Stomach (tissue), 9 donors: Measurements from ENCODE around the gene NR2F1. TPM values are rescaled to one million over a fixed set of nuclear protein-coding genes. Genes with fewer than 3 reads are reported as not detected.

Experiments used
- DNase-seq, 2 donors: peaks; one replicate each; pipeline versions ENCODE4 v3.0.0 to v3.0.0-alpha.2; 2013 to 2019
- H3K27ac ChIP-seq, 5 donors: fragments of 200-600 bp in 4 of 5; sonication (generic) in 4 of 5; one replicate each; pipeline ENCODE4 v1.5.1; 2013 to 2019; ENCODE audit warnings: mild to moderate bottlenecking in 1 of 5, moderate library complexity in 1 of 5
- H3K27me3 ChIP-seq, 3 donors: fragments of 200-600 bp; sonication (generic); one replicate each; pipeline ENCODE4 v1.5.1; 2017 to 2019; ENCODE audit warnings: mixed run types in 1 of 3
- H3K36me3 ChIP-seq, 4 donors: fragments of 200-600 bp; sonication (generic); 1 replicate in 3 of 4; 2 replicates in 1 of 4; pipeline ENCODE4 v1.5.1; 2016 to 2019
- H3K4me1 ChIP-seq, 4 donors: fragments of 200-600 bp; sonication (generic); one replicate each; pipeline ENCODE4 v1.5.1; 2016 to 2019
- H3K4me3 ChIP-seq, 4 donors: fragments of 200-600 bp; sonication (generic) in 3 of 4; one replicate each; pipeline ENCODE4 v1.5.1; 2016 to 2019; ENCODE audit warnings: mild to moderate bottlenecking in 1 of 4
- H3K9me3 ChIP-seq, 4 donors: fragments of 200-600 bp; sonication (generic); one replicate each; pipeline ENCODE4 v1.5.1; 2016 to 2019
- CTCF ChIP-seq, 7 experiments: fragments of 450-650 bp in 4 of 7; fragments of 200-600 bp in 3 of 7; sonication (generic) in 3 of 7; IDR thresholded peaks; one replicate each; pipeline ENCODE4 v1.5.1; 2016 to 2019; ENCODE audit warnings: antibody characterized with exemption in 7 of 7, control low read depth in 2 of 7, mild to moderate bottlenecking in 1 of 7
- EP300 ChIP-seq: sonication (generic); formaldehyde crosslinking; IDR thresholded peaks from one replicate; pipeline ENCODE4 v1.6.1; 2017; ENCODE audit warnings: antibody characterized with exemption
- POLR2A ChIP-seq, 4 donors: fragments of 450-650 bp; IDR thresholded peaks; one replicate each; pipeline ENCODE4 v1.6.1; 2016; ENCODE audit warnings: antibody characterized with exemption in 4 of 4, control low read depth in 2 of 4, mild to moderate bottlenecking in 1 of 4, moderate library complexity in 1 of 4
- POLR2AphosphoS5 ChIP-seq, 3 donors: sonication (generic); formaldehyde crosslinking; IDR thresholded peaks; one replicate each; pipeline ENCODE4 v1.6.1; 2016; ENCODE audit warnings: antibody characterized with exemption in 3 of 3
- WGBS, 5 donors: extraction: QIAGEN DNeasy Blood & Tissue Kit in 3 of 5; methylation state at CpG; one replicate each; pipeline versions ENCODE4 v1.1.5 to v1.1.7; 2013 to 2018; 5-methylcytosine and 5-hydroxymethylcytosine counted together
- intact Hi-C: fragments of 100-400 bp; cut with DNase I; formaldehyde crosslinking; loops from one replicate; pipeline ENCODE4 v1.15.1; 2023; ENCODE audit warnings: low total_unique reads
- polyA plus RNA-seq, 3 donors: library from polyadenylated mRNA; stranded (reverse); fragments of 200-250 nt; gene quantifications; one replicate each; pipeline ENCODE4 v1.2.3, GENCODE V29; 2013
- total RNA-seq, 5 donors: library from RNA; depleted of rRNA; stranded (reverse); fragments of >200 nt; gene quantifications; one replicate each; pipeline versions ENCODE4 v1.1.0 to v1.2.3, GENCODE V29; 2014 to 2016
- donor health status: healthy with polysubstance abuse.
- donor health status: Bipolar disorder and iron deficiency.
- donor health status: healthy.

Gene NR2F1
- total and polyA plus RNA-seq, 8 donors: 0.87 to 115 (median 22.4) TPM

- peaks cover 0 to 10% (median 3%) of the 10 kb centered on the region in 4 donors for H3K9me3 ChIP-seq
- intact Hi-C loops: no loop called here
- H3K36me3 ChIP-seq: peaks cover 0 to 9% (median 0%) of the 10 kb centered on the region in 4 donors
- peak overlapping the region; percentile 52 to 81 (median 62) for H3K4me3 ChIP-seq
- peaks cover 27 to 52% (median 43%) of the 10 kb centered on the region in 4 donors for H3K4me1 ChIP-seq
- TF ChIP-seq CTCF (IDR thresholded peaks at IDR 0.05) (no peak), EP300 (no peak), POLR2A (IDR thresholded peaks at IDR 0.05) (no peak), POLR2AphosphoS5 (IDR thresholded peaks at IDR 0.05) (no peak)
- WGBS, 5 donors: 2 to 9% (median 5%) methylated on average over 4 of the region's 4 CpGs
- H3K27ac ChIP-seq: peak overlapping the region in 4 of 5 donors; percentile 74 to 95 (median 90)
- DNase-seq: no peak
- peaks cover 0 to 98% (median 85%) of the 10 kb centered on the region in 3 donors for H3K27me3 ChIP-seq
Measured at GRCh38 chr5:93583439-93583767, 381 bp downstream of the NR2F1 start.

GRCh38 chr5:93583768-93584595, 960 bp downstream of the NR2F1 start:
- H3K4me3 ChIP-seq: peak overlapping the region; percentile 52 to 81 (median 62)
- peak overlapping the region; percentile 36 to 95 (median 88) for H3K27ac ChIP-seq
- TF ChIP-seq EP300 (no peak), POLR2AphosphoS5 (IDR thresholded peaks at IDR 0.05) (no peak), POLR2A (IDR thresholded peaks at IDR 0.05) (no peak), CTCF (IDR thresholded peaks at IDR 0.05) (no peak)
- peaks cover 0 to 10% (median 3%) of the 10 kb centered on the region in 4 donors for H3K9me3 ChIP-seq
- peaks cover 0 to 98% (median 82%) of the 10 kb centered on the region in 3 donors for H3K27me3 ChIP-seq
- peaks cover 22 to 50% (median 41%) of the 10 kb centered on the region in 4 donors for H3K4me1 ChIP-seq
- WGBS, 5 donors: 1 to 2% (median 1%) methylated on average over 72 to 110 of the region's 110 CpGs
- intact Hi-C loops: no loop called here
- H3K36me3 ChIP-seq: peaks cover 0 to 9% (median 0%) of the 10 kb centered on the region in 4 donors
- peak in 1 of 2 donors; percentile 79 for DNase-seq

- H3K4me1 ChIP-seq: peaks cover 22 to 45% (median 36%) of the 10 kb centered on the region in 4 donors
- peak overlapping the region; percentile 52 to 81 (median 62) for H3K4me3 ChIP-seq
- H3K27me3 ChIP-seq: peaks cover 0 to 98% (median 79%) of the 10 kb centered on the region in 3 donors
- H3K9me3 ChIP-seq: peaks cover 0 to 10% (median 3%) of the 10 kb centered on the region in 4 donors
- 0 to 1% (median 0%) methylated on average over 2 to 40 of the region's 48 CpGs for WGBS, 5 donors
- intact Hi-C loops: no loop called here
- TF ChIP-seq POLR2A (IDR thresholded peaks at IDR 0.05) (no peak), CTCF (IDR thresholded peaks at IDR 0.05) (no peak), POLR2AphosphoS5 (IDR thresholded peaks at IDR 0.05) (no peak)
- DNase-seq: peak in 1 of 2 donors; percentile 58
- peak overlapping the region; percentile 36 to 91 (median 74) for H3K27ac ChIP-seq
- H3K36me3 ChIP-seq: peaks cover 0 to 9% (median 0%) of the 10 kb centered on the region in 4 donors
Measured at GRCh38 chr5:93584596-93585040, 1.6 kb downstream of the NR2F1 start.

GRCh38 chr5:93585041-93585766, 2.2 kb downstream of the NR2F1 start:
- H3K36me3 ChIP-seq: peaks cover 0 to 9% (median 0%) of the 10 kb centered on the region in 4 donors
- TF ChIP-seq CTCF (IDR thresholded peaks at IDR 0.05): no peak
- TF ChIP-seq EP300: no peak
- TF ChIP-seq POLR2AphosphoS5 (IDR thresholded peaks at IDR 0.05): no peak
- no peak for TF ChIP-seq POLR2A (IDR thresholded peaks at IDR 0.05)
- H3K27ac ChIP-seq: peak overlapping the region in 4 of 5 donors; percentile 71 to 91 (median 81)
- peaks cover 19 to 45% (median 32%) of the 10 kb centered on the region in 4 donors for H3K4me1 ChIP-seq
- peaks cover 0 to 10% (median 3%) of the 10 kb centered on the region in 4 donors for H3K9me3 ChIP-seq
- H3K4me3 ChIP-seq: peak overlapping the region; percentile 52 to 81 (median 62)
- peaks cover 0 to 98% (median 73%) of the 10 kb centered on the region in 3 donors for H3K27me3 ChIP-seq
- intact Hi-C loops: no loop called here
- peak in 1 of 2 donors; percentile 59 for DNase-seq
- WGBS, 5 donors: 1 to 2% (median 2%) methylated on average over 36 to 70 of the region's 70 CpGs
